Activated CD4-positive, alpha-beta T cell treated with anti-CD3 and anti-CD28 coated beads, Interleukin-2, amount 10 ng/mL, durations not matched to agents 7 days and 5 days (primary cell): ENCODE results near the gene ADAMTS7. TPM values are rescaled to one million over a fixed set of nuclear protein-coding genes. Genes with fewer than 3 reads are reported as not detected.
"Not testable (repeated sequence)": the region's sequence is repeated elsewhere in the genome, so short reads cannot be mapped to it uniquely, and the experiment has no call there.

Experiments used
- CTCF ChIA-PET: fragments of 350-600 bp; sonication (Branson Sonifier 250); formaldehyde crosslinking; loops from one replicate; lab custom pipeline; 2021; ENCODE audit warnings: antibody characterized with exemption; lab: Charles Lee
- POLR2A ChIA-PET: fragments of 350-600 bp; sonication (Branson Sonifier 250); formaldehyde crosslinking; loops from one replicate; lab custom pipeline; 2021; ENCODE audit warnings: antibody characterized with exemption; lab: Charles Lee
- DNase-seq: peaks from one replicate; pipeline ENCODE4 v3.0.0-alpha.2; 2020
- H3K27ac Mint-ChIP-seq: one replicate; pipeline ENCODE4 v1.8.0; 2021; ENCODE audit warnings: mild to moderate bottlenecking, moderate library complexity, mixed read lengths
- H3K27me3 Mint-ChIP-seq: one replicate; pipeline ENCODE4 v1.8.0; 2021; ENCODE audit warnings: mixed read lengths
- H3K36me3 Mint-ChIP-seq: one replicate; pipeline ENCODE4 v1.8.0; 2021; ENCODE audit warnings: low read depth, mixed read lengths
- H3K4me1 Mint-ChIP-seq: one replicate; pipeline ENCODE4 v1.8.0; 2021; ENCODE audit warnings: mixed read lengths
- H3K4me3 Mint-ChIP-seq: one replicate; pipeline ENCODE4 v1.8.0; 2021; ENCODE audit warnings: mild to moderate bottlenecking, moderate library complexity, mixed read lengths
- H3K9me3 Mint-ChIP-seq: one replicate; pipeline ENCODE4 v1.8.0; 2021; ENCODE audit warnings: mixed read lengths
- total RNA-seq, 2 experiments: library from RNA; stranded (reverse); gene quantifications; one replicate each; pipeline ENCODE4 v1.2.3, GENCODE V29; 2021

The ADAMTS7 gene
- total RNA-seq, 2 experiments from 2014 or later: 0.10 to 0.12 TPM

GRCh38 chr15:78810003-78810361 lies 1.3 kb downstream of the ADAMTS7 start:
- Mint-ChIP-seq H3K9me3 (peaks cover 9% of the 10 kb centered on the region), H3K36me3 (peaks cover 7% of the 10 kb centered on the region), H3K27me3 (peaks cover 58% of the 10 kb centered on the region), H3K4me1 (peaks cover 10% of the 10 kb centered on the region), H3K4me3 (peak overlapping the region; percentile 49), H3K27ac (no peak overlapping the region)
- POLR2A ChIA-PET: no interaction called here
- no peak for DNase-seq
- CTCF ChIA-PET: interaction anchor here (1.0 to 3.2 kb wide), 4 partner anchors 8 to 69 kb away, joined by 3 to 16 read pairs (median 3); no protein-coding TSS in a partner anchor

- POLR2A ChIA-PET: no interaction called here
- H3K9me3 Mint-ChIP-seq: peaks cover 9% of the 10 kb centered on the region
- peaks cover 10% of the 10 kb centered on the region for H3K4me1 Mint-ChIP-seq
- no peak overlapping the region for H3K27ac Mint-ChIP-seq
- no peak overlapping the region for H3K4me3 Mint-ChIP-seq
- H3K27me3 Mint-ChIP-seq: peaks cover 51% of the 10 kb centered on the region
- H3K36me3 Mint-ChIP-seq: peaks cover 7% of the 10 kb centered on the region
- DNase-seq: peak; percentile 40
- CTCF ChIA-PET: interaction anchor here (0.7 to 3.2 kb wide), 6 partner anchors 10 to 57 kb away, joined by 3 to 16 read pairs (median 4); no protein-coding TSS in a partner anchor
These were observed 2.7 kb downstream of the ADAMTS7 start for GRCh38 chr15:78808550-78808949.

GRCh38 chr15:78807359-78807758 lies 3.9 kb downstream of the ADAMTS7 start:
- H3K27me3 Mint-ChIP-seq: peaks cover 43% of the 10 kb centered on the region
- DNase-seq: no peak
- ChIA-PET POLR2A (interaction anchor here (0.6 kb wide), 1 partner anchor 805 kb away, joined by 3 read pairs; no protein-coding TSS in a partner anchor), CTCF (interaction anchor here (0.6 to 3.2 kb wide), 3 partner anchors 11 to 404 kb away, joined by 3 to 16 read pairs (median 4); no protein-coding TSS in a partner anchor)
- H3K4me1 Mint-ChIP-seq: peaks cover 7% of the 10 kb centered on the region
- H3K36me3 Mint-ChIP-seq: peaks cover 7% of the 10 kb centered on the region
- peaks cover 9% of the 10 kb centered on the region for H3K9me3 Mint-ChIP-seq
- H3K27ac Mint-ChIP-seq: no peak overlapping the region
- H3K4me3 Mint-ChIP-seq: no peak overlapping the region

GRCh38 chr15:78804391-78804792 lies 6.9 kb downstream of the ADAMTS7 start:
- ChIA-PET POLR2A (no interaction called here), CTCF (interaction anchor here (1.2 kb wide), 1 partner anchor 9 kb away, joined by 3 read pairs; no protein-coding TSS in a partner anchor)
- Mint-ChIP-seq H3K4me3 (no peak overlapping the region), H3K27me3 (peaks cover 31% of the 10 kb centered on the region), H3K27ac (no peak overlapping the region), H3K9me3 (peaks cover 7% of the 10 kb centered on the region), H3K4me1 (no peaks in the 10 kb centered on the region), H3K36me3 (peaks cover 1% of the 10 kb centered on the region)
- DNase-seq: no peak

- H3K27me3 Mint-ChIP-seq: peaks cover 10% of the 10 kb centered on the region
- ChIA-PET CTCF (no interaction called here), POLR2A (no interaction called here)
- H3K9me3 Mint-ChIP-seq: no peaks in the 10 kb centered on the region
- no peak overlapping the region for H3K4me3 Mint-ChIP-seq
- H3K27ac Mint-ChIP-seq: no peak overlapping the region
- no peak for DNase-seq
- H3K36me3 Mint-ChIP-seq: no peaks in the 10 kb centered on the region
- H3K4me1 Mint-ChIP-seq: no peaks in the 10 kb centered on the region
These were observed 10.5 kb downstream of the ADAMTS7 start for GRCh38 chr15:78800806-78801205.

GRCh38 chr15:78800189-78800588 lies 11.1 kb downstream of the ADAMTS7 start:
- Mint-ChIP-seq H3K4me3 (no peak overlapping the region), H3K4me1 (no peaks in the 10 kb centered on the region), H3K27me3 (peaks cover 5% of the 10 kb centered on the region), H3K9me3 (no peaks in the 10 kb centered on the region), H3K36me3 (no peaks in the 10 kb centered on the region), H3K27ac (no peak overlapping the region)
- DNase-seq: peak; percentile 13
- ChIA-PET CTCF (interaction anchor here (0.6 to 1.0 kb wide), 2 partner anchors 10 to 445 kb away, joined by 3 to 4 read pairs; no protein-coding TSS in a partner anchor), POLR2A (no interaction called here)

- H3K9me3 Mint-ChIP-seq, H3K4me3 Mint-ChIP-seq, POLR2A ChIA-PET, H3K27me3 Mint-ChIP-seq, H3K36me3 Mint-ChIP-seq, H3K4me1 Mint-ChIP-seq, DNase-seq, H3K27ac Mint-ChIP-seq: not testable (repeated sequence)
- CTCF ChIA-PET: interaction anchor here (0.6 to 1.0 kb wide), 2 partner anchors 11 to 515 kb away, joined by 3 to 5 read pairs; no protein-coding TSS in a partner anchor
These were observed 12.2 kb downstream of the ADAMTS7 start for GRCh38 chr15:78799102-78799501.

- H3K36me3 Mint-ChIP-seq, H3K27me3 Mint-ChIP-seq, H3K4me1 Mint-ChIP-seq, POLR2A ChIA-PET, H3K27ac Mint-ChIP-seq, DNase-seq, H3K4me3 Mint-ChIP-seq, H3K9me3 Mint-ChIP-seq: not testable (repeated sequence)
- CTCF ChIA-PET: interaction anchor here (1.8 kb wide), 1 partner anchor 75 kb away, joined by 3 read pairs; no protein-coding TSS in a partner anchor
These were observed 12.9 kb downstream of the ADAMTS7 start for GRCh38 chr15:78798355-78798754.

- no peaks in the 10 kb centered on the region for H3K36me3 Mint-ChIP-seq
- H3K4me3 Mint-ChIP-seq: no peak overlapping the region
- ChIA-PET POLR2A (no interaction called here), CTCF (interaction anchor here (1.8 kb wide), 1 partner anchor 76 kb away, joined by 3 read pairs; no protein-coding TSS in a partner anchor)
- H3K4me1 Mint-ChIP-seq: no peaks in the 10 kb centered on the region
- no peak overlapping the region for H3K27ac Mint-ChIP-seq
- no peaks in the 10 kb centered on the region for H3K9me3 Mint-ChIP-seq
- no peak for DNase-seq
- H3K27me3 Mint-ChIP-seq: peaks cover 5% of the 10 kb centered on the region
These were observed 13.3 kb downstream of the ADAMTS7 start for GRCh38 chr15:78797951-78798350.

- no peaks in the 10 kb centered on the region for H3K9me3 Mint-ChIP-seq
- H3K27me3 Mint-ChIP-seq: peaks cover 5% of the 10 kb centered on the region
- no peak for DNase-seq
- no peaks in the 10 kb centered on the region for H3K4me1 Mint-ChIP-seq
- no peak overlapping the region for H3K27ac Mint-ChIP-seq
- ChIA-PET CTCF (interaction anchor here (1.0 to 1.8 kb wide), 2 partner anchors 12 to 77 kb away, joined by 3 read pairs; no protein-coding TSS in a partner anchor), POLR2A (no interaction called here)
- no peak overlapping the region for H3K4me3 Mint-ChIP-seq
- no peaks in the 10 kb centered on the region for H3K36me3 Mint-ChIP-seq
These were observed 14.8 kb downstream of the ADAMTS7 start for GRCh38 chr15:78796510-78796909.

GRCh38 chr15:78795043-78795442 lies 16.2 kb downstream of the ADAMTS7 start:
- ChIA-PET CTCF (interaction anchor here (0.9 kb wide), 1 partner anchor 10 kb away, joined by 3 read pairs; no protein-coding TSS in a partner anchor), POLR2A (no interaction called here)
- Mint-ChIP-seq H3K27me3 (no peaks in the 10 kb centered on the region), H3K27ac (no peak overlapping the region), H3K4me3 (no peak overlapping the region), H3K9me3 (no peaks in the 10 kb centered on the region), H3K36me3 (no peaks in the 10 kb centered on the region), H3K4me1 (peaks cover 2% of the 10 kb centered on the region)
- DNase-seq: no peak

- H3K9me3 Mint-ChIP-seq, H3K36me3 Mint-ChIP-seq, H3K27ac Mint-ChIP-seq, H3K27me3 Mint-ChIP-seq, DNase-seq, H3K4me1 Mint-ChIP-seq, H3K4me3 Mint-ChIP-seq, POLR2A ChIA-PET: not testable (repeated sequence)
- CTCF ChIA-PET: interaction anchor here (0.6 to 0.8 kb wide), 3 partner anchors 14 to 61 kb away, joined by 3 read pairs; partner anchors contain the start of gene ADAMTS7
These were observed 16.8 kb downstream of the ADAMTS7 start for GRCh38 chr15:78794446-78794845.

- H3K27ac Mint-ChIP-seq: no peak overlapping the region
- ChIA-PET POLR2A (no interaction called here), CTCF (no interaction called here)
- H3K36me3 Mint-ChIP-seq: no peaks in the 10 kb centered on the region
- H3K27me3 Mint-ChIP-seq: no peaks in the 10 kb centered on the region
- DNase-seq: no peak
- H3K9me3 Mint-ChIP-seq: no peaks in the 10 kb centered on the region
- no peak overlapping the region for H3K4me3 Mint-ChIP-seq
- peaks cover 5% of the 10 kb centered on the region for H3K4me1 Mint-ChIP-seq
These were observed 19.9 kb downstream of the ADAMTS7 start for GRCh38 chr15:78791357-78791756.
